ENCODE results near the gene ARL6IP1. TPM values are rescaled to one million over a fixed set of nuclear protein-coding genes. Genes with fewer than 3 reads are reported as not detected.
"Not testable (repeated sequence)": the region's sequence is repeated elsewhere in the genome, so short reads cannot be mapped to it uniquely, and the experiment has no call there.

Gene ARL6IP1
- total RNA-seq, 1 donor from 2014 or later = 22.5 TPM

DNA sequence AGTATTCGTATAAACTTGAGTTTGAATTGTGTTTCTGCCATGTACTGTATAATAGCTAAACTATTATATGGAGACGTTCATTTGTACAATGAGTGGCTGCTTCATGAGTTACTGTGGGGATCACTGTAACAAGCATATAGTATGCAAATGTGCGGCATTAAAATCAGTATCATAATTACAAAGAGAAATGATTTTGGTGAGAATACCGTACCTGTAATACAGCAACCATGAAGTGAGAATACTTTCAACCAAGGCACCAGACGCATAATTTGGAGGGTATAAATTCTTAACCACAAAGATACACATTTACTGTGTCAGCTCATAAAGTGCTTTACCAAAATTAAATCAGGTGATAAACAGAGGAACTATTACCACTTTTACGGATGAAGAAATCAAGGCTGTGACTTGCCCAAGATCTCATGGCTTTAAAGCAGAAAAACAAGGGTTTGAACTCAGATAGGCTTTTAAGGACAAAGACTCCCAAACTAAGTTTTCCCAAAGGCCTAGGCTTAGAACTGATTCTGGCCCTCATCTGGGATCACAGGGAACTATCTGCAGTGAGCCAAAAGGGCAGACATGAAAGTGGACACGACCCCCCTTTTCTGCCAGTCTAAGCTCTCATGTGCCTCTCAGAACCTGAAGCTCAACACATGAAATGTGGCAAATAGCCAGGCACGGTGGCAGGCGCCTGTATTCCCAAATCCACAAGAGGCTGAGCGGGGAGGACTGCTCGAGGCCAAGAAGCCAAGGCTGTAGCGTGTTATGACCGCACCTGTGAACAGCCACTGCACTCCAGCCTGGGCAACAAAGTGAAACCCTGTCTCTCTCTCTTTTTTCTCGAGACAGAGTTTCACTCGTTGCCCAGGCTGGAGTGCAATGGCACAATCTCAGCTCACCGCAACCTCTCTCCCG, 17.7 kb downstream of the ARL6IP1 start:
- intact Hi-C loops (cut with micrococcal nuclease) = no loop called here
- Histone ChIP-seq H3K4me1 (peaks cover 54% of the 10 kb centered on the region), H3K27ac (replicated peaks) (no peak overlapping the region), H3K4me3 (no peak overlapping the region), H3K9me3 (replicated peaks) (no peaks in the 10 kb centered on the region), H3K36me3 (peaks cover 64% of the 10 kb centered on the region), H3K27me3 (ENCODE audit: low read depth) (no peaks in the 10 kb centered on the region)
- TF ChIP-seq, protein P1, sequence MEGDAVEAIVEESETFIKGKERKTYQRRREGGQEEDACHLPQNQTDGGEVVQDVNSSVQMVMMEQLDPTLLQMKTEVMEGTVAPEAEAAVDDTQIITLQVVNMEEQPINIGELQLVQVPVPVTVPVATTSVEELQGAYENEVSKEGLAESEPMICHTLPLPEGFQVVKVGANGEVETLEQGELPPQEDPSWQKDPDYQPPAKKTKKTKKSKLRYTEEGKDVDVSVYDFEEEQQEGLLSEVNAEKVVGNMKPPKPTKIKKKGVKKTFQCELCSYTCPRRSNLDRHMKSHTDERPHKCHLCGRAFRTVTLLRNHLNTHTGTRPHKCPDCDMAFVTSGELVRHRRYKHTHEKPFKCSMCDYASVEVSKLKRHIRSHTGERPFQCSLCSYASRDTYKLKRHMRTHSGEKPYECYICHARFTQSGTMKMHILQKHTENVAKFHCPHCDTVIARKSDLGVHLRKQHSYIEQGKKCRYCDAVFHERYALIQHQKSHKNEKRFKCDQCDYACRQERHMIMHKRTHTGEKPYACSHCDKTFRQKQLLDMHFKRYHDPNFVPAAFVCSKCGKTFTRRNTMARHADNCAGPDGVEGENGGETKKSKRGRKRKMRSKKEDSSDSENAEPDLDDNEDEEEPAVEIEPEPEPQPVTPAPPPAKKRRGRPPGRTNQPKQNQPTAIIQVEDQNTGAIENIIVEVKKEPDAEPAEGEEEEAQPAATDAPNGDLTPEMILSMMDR (IDR thresholded peaks at IDR 0.05; ENCODE audit: borderline replicate concordance) = no peak
- no peak for DNase-seq

DNA sequence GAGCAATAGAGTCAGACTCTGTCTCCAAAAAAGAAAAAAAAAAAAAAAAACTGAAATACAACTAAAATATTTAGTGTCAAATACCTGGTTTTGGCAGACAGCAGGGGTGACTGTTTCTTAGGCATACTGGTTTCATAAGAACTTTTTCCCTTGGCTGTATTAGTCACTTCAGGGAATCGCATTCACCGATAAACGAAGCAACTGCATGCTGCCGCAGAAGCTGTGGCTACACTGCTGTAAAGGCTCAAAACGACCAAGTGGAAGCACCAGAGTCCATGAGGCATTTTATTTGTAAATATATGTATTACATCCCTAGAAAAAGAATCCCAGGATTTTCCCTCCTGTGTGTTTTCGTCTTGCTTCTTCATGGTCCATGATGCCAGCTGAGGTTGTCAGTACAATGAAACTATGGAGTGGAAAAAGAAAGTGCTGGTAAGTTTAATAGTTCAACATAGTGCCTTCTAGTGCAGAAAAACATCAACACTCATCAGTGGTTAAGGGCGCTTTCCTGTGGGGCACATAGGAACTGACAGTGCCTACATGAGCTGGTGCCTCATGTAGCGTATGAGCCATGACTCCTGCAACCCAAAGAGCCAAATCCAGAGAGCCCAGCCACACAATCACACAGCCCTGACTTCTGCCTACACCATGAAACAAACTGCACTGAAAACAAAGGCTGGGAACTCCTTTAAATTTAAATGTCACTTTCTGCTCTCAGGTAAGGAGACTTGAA, 18.5 kb downstream of the ARL6IP1 start:
- no peak for DNase-seq
- Histone ChIP-seq H3K4me1 (peaks cover 46% of the 10 kb centered on the region), H3K4me3 (no peak overlapping the region), H3K36me3 (peaks cover 56% of the 10 kb centered on the region), H3K9me3 (replicated peaks) (no peaks in the 10 kb centered on the region), H3K27ac (replicated peaks) (no peak overlapping the region), H3K27me3 (ENCODE audit: low read depth) (no peaks in the 10 kb centered on the region)
- TF ChIP-seq, protein P1 (IDR thresholded peaks at IDR 0.05; ENCODE audit: borderline replicate concordance) = no peak
- intact Hi-C loops (cut with micrococcal nuclease) = no loop called here

DNA sequence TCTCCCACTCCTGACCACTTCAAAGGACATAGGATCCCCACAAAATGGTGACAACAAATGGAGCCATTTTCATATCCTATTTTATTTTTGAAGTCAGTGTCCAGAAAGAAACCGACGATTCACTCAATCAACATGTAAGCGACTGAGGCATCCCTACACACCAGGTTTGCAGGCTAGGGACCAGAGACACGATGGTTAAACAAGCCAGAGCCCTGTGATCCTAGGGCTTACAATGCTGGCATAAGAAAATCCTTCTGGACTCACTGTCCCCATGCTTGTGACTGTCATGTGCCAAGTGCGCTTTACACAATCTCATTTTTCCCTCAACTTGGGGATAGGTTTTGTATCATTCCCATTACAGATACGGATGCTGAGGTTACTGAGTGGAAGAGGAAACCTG, 20.1 kb downstream of the ARL6IP1 start:
- H3K4me3 ChIP-seq; DNase-seq; H3K9me3 ChIP-seq (replicated peaks); intact Hi-C loops (cut with micrococcal nuclease); H3K27ac ChIP-seq (replicated peaks); H3K27me3 ChIP-seq (ENCODE audit: low read depth): not testable (repeated sequence)
- H3K4me1 ChIP-seq = peaks cover 29% of the 10 kb centered on the region
- H3K36me3 ChIP-seq = peaks cover 40% of the 10 kb centered on the region

DNA sequence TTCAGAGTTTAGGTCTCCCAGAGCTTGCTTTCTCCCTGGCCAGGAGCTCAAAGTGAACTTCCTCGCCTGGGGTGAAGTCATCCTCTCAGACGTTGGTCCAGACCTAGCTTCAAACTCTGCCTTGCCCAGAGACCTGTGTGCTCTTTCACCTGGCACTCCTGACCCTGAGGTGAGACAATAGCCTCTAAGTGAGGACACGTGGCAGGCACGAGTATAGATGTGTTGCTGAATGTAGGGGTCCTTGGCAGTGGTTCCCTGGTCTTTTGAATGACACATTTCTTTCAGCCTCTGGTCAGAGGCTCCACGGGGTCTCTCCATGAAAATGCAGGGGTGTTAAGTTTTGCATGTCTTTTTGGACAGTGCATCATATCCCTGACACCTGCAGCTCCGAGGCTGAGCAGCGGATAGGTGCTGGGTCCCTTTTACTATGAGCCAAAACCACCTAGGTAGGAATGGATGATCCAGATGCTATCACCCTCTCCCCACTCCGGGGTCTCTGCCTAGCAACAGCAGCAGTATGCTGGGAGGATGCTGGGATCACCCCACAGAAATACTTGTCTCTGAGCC, 20.8 kb downstream of the ARL6IP1 start:
- H3K27me3 ChIP-seq (ENCODE audit: low read depth); H3K4me3 ChIP-seq; DNase-seq; H3K9me3 ChIP-seq (replicated peaks); H3K27ac ChIP-seq (replicated peaks); intact Hi-C loops (cut with micrococcal nuclease): not testable (repeated sequence)
- peaks cover 33% of the 10 kb centered on the region for H3K36me3 ChIP-seq
- H3K4me1 ChIP-seq = peaks cover 22% of the 10 kb centered on the region

DNA sequence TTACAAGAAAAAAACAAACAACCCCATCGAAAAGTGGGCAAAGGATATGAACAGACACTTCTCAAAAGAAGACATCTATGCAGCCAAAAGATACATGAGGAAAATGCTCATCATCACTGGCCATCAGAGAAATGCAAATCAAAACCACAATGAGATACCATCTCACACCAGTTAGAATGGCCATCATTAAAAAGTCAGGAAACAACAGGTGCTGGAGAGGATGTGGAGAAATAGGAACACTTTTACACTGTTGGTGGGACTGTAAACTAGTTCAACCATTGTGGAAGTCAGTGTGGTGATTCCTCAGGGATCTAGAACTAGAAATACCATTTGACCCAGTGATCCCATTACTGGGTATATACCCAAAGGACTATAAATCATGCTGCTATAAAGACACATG, 23.7 kb downstream of the ARL6IP1 start:
- intact Hi-C loops (cut with micrococcal nuclease); H3K27ac ChIP-seq (replicated peaks); H3K4me1 ChIP-seq; H3K9me3 ChIP-seq (replicated peaks); H3K4me3 ChIP-seq; H3K36me3 ChIP-seq; H3K27me3 ChIP-seq (ENCODE audit: low read depth); DNase-seq: not testable (repeated sequence)

DNA sequence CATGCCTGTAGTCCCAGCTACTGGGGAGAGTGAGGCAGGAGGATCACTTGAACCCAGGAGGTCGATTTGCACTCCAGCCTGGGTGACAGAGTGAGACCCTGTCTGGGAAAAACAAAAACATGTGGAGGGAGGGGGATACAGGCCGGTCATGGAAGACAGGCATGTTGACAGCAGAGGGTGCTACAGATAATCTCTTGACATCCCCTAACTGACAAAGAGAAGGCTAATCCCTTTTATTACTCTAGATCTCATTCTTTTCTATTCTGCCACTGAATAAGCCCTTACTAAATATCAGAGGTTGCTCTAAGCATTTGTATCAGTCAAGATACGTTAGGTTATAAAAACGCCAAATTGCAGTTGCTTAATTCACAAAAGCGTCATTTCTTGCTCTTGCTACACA, 25.0 kb downstream of the ARL6IP1 start:
- intact Hi-C loops (cut with micrococcal nuclease); H3K4me1 ChIP-seq; H3K27ac ChIP-seq (replicated peaks); H3K9me3 ChIP-seq (replicated peaks); DNase-seq; H3K4me3 ChIP-seq; H3K36me3 ChIP-seq; H3K27me3 ChIP-seq (ENCODE audit: low read depth): not testable (repeated sequence)

DNA sequence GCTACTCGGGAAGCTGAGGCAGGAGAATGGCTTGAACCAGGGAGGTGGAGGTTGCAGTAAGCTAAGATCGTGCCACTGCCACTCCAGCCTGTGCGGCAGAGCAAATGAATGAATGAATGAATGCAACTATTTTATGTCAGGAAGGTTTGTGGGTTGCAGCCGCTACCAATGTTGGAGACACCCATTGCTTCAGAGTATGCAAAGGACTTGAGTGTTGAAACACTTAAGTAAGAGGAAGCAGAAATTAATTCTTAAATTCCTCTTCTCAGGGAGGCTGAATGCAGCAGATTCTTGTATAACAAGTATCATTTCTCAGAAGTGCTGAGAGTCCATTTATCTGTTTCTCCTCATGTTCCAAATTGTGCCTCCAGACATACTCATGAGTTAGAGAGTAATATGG, 26.7 kb downstream of the ARL6IP1 start:
- DNase-seq; H3K36me3 ChIP-seq; H3K27me3 ChIP-seq (ENCODE audit: low read depth); intact Hi-C loops (cut with micrococcal nuclease); H3K4me3 ChIP-seq; H3K27ac ChIP-seq (replicated peaks); H3K9me3 ChIP-seq (replicated peaks); H3K4me1 ChIP-seq: not testable (repeated sequence)

DNA sequence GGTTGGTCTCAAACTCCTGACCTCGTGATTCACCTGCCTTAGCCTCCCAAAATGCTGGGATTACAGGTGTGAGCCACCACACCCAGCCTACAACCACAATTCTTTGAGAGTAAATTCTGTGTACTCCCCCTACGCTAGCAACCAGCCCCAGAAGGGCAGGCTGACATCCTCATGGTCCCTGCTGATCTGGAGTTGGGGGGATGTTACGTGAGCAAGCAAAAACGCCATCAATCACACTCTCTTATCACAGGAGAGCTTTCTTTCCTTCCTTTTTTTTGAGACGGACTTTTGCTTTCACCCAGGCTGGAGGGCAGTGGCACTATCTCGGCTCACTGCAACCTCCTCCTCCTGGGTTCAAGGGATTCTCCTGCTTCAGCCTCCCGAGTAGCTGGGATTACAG, 29.2 kb downstream of the ARL6IP1 start:
- H3K4me1 ChIP-seq; H3K4me3 ChIP-seq; H3K27me3 ChIP-seq (ENCODE audit: low read depth); DNase-seq; H3K9me3 ChIP-seq (replicated peaks); intact Hi-C loops (cut with micrococcal nuclease); H3K36me3 ChIP-seq; H3K27ac ChIP-seq (replicated peaks): not testable (repeated sequence)

DNA sequence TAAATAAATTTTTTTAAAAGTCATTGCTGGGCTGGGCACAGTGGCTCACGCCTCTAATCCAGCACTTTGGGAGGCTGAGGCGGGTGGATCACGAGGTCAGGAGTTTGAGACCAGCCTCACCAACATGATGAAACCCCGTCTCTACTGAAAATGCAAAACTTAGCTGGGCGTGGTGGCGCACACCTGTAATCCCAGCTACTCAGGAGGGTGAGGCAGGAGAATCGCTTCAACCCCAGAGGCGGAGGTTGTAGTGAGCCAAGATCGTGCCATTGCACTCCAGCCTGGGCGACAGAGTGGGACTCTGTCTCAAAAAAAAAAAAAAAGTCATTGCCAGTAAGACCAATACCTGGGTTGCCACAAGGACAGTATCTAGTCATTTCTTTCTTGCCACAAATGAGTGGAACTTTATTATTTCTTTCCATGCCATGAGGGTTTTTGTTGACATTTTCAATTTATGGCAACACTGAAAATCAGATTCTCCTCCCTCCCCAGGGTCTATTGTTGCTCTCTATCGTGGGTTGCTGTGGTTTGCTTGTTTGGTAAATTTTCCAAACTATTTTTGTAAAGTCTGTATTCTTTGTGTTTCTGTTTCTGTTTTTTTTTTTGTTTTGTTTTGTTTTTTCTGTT, 30.9 kb downstream of the ARL6IP1 start:
- intact Hi-C loops (cut with micrococcal nuclease); H3K4me1 ChIP-seq; DNase-seq; H3K27me3 ChIP-seq (ENCODE audit: low read depth); H3K4me3 ChIP-seq; H3K9me3 ChIP-seq (replicated peaks); H3K36me3 ChIP-seq; H3K27ac ChIP-seq (replicated peaks): not testable (repeated sequence)

DNA sequence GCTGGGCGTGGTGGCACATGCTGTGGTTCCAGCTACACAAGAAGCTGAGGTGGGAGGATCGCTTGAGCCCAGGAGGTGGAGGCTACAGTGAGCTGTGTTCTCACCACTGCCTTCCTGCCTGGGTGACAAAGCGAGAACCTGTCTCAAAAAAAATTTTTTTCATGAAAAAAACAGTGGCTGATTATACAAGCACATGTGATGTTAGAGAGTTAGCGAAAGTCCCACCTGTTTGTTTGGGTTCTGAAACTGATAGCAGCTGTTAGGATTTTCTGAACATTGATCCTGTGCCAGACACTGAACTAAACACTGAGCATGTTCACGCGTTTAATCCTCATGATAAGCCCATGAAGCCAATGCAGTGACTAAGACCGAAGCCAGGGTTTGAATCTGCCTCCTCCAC, 34.1 kb downstream of the ARL6IP1 start:
- DNase-seq; H3K36me3 ChIP-seq; H3K27me3 ChIP-seq (ENCODE audit: low read depth); H3K27ac ChIP-seq (replicated peaks); H3K4me1 ChIP-seq; H3K9me3 ChIP-seq (replicated peaks); H3K4me3 ChIP-seq; intact Hi-C loops (cut with micrococcal nuclease): not testable (repeated sequence)

DNA sequence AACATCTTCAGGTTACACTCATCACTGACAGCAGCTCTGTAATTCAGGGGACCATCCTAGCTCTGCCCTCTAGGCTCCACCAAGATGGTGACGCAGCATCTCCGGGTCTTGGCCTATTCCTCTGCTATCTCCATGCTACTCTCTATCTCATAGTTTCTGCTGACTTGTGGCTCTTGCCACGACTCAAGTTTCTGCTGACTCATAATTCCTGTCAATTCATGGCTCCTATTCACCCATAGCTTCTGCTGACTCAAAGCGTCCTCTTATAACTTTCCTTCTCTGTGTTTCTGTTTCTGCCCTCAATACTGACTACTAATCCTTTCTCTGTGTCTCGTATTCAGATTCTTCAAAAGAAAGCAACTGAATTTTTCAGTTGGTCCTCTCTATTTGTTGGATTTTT, 38.6 kb downstream of the ARL6IP1 start:
- DNase-seq; H3K4me1 ChIP-seq; H3K36me3 ChIP-seq; H3K27me3 ChIP-seq (ENCODE audit: low read depth); H3K27ac ChIP-seq (replicated peaks); intact Hi-C loops (cut with micrococcal nuclease); H3K9me3 ChIP-seq (replicated peaks); H3K4me3 ChIP-seq: not testable (repeated sequence)

Data from left ventricle myocardium inferior (tissue), 1 donor.